Osteoblast (primary cell): ENCODE measurements around the gene MTFR1L. TPM values are rescaled to one million over a fixed set of nuclear protein-coding genes. Genes with fewer than 3 reads are reported as not detected.

ENCODE experiments used
- DNase-seq: peaks from one replicate; pipeline ENCODE4 v3.0.0; 2011; ENCODE audit warnings: low spot score, mixed read lengths; ENCODE audit not compliant: insufficient read length; ENCODE audit errors: missing footprints
- H2AFZ ChIP-seq: 2 replicates; pipeline ENCODE4 v1.6.0; 2011; ENCODE audit warnings: mild to moderate bottlenecking, low read length
- H3K27ac ChIP-seq: 2 replicates; pipeline ENCODE4 v1.5.1; 2011; ENCODE audit warnings: mild to moderate bottlenecking, low read depth, low read length, moderate library complexity
- H3K27me3 ChIP-seq: 2 replicates; pipeline ENCODE4 v1.6.0; 2012; ENCODE audit warnings: mild to moderate bottlenecking, control low read depth, inconsistent platforms, low read length, moderate library complexity; ENCODE audit not compliant: insufficient read depth
- H3K36me3 ChIP-seq: 2 replicates; pipeline ENCODE4 v1.5.1; 2011; ENCODE audit warnings: mild to moderate bottlenecking, low read length, control low read depth, moderate library complexity; ENCODE audit not compliant: insufficient read depth
- H3K4me1 ChIP-seq: 2 replicates; pipeline ENCODE4 v1.5.1; 2011; ENCODE audit warnings: mild to moderate bottlenecking, low read length, control low read depth, moderate library complexity; ENCODE audit not compliant: insufficient read depth
- H3K4me2 ChIP-seq: 2 replicates; pipeline ENCODE4 v1.6.0; 2011; ENCODE audit warnings: mild to moderate bottlenecking, low read length; ENCODE audit not compliant: insufficient read depth
- H3K4me3 ChIP-seq: fragments of 200-600 bp; sonication (generic); 3 replicates; pipeline ENCODE4 v1.5.1; 2012; ENCODE audit warnings: mild to moderate bottlenecking, low read length, inconsistent platforms; ENCODE audit not compliant: insufficient read depth
- H3K79me2 ChIP-seq: 2 replicates; pipeline ENCODE4 v1.6.0; 2012; ENCODE audit warnings: mild to moderate bottlenecking, low read length, control low read depth, inconsistent platforms; ENCODE audit not compliant: insufficient read depth
- H3K9me3 ChIP-seq: 2 replicates; pipeline ENCODE4 v1.5.1; 2011; ENCODE audit warnings: low read depth, low read length, control low read depth
- H4K20me1 ChIP-seq: 2 replicates; pipeline ENCODE4 v1.6.0; 2012; ENCODE audit warnings: mild to moderate bottlenecking, low read length, control low read depth; ENCODE audit not compliant: insufficient read depth
- CTCF ChIP-seq: IDR thresholded peaks from 2 replicates; pipeline ENCODE4 v1.5.1; 2011; ENCODE audit warnings: mild to moderate bottlenecking, low read depth, low read length, moderate library complexity; ENCODE audit errors: extremely low read depth
- total RNA-seq: library from RNA; depleted of rRNA; stranded (reverse); fragments of >200 nt; gene quantifications from 2 replicates; pipeline ENCODE4 v1.2.3, GENCODE V29; 2012

The MTFR1L gene
- total RNA-seq, 1 donor = 47.4 TPM

GRCh38 chr1:25813071-25813733 lies 6.6 kb upstream of the MTFR1L start:
- no peak for DNase-seq
- H3K4me1 ChIP-seq = peaks cover 2% of the 10 kb centered on the region
- no peak overlapping the region for H3K4me3 ChIP-seq
- TF ChIP-seq CTCF = no peak
- H3K4me2 ChIP-seq = no peak overlapping the region
- H3K79me2 ChIP-seq = no peaks in the 10 kb centered on the region
- H3K27me3 ChIP-seq = no peaks in the 10 kb centered on the region
- H3K9me3 ChIP-seq = no peaks in the 10 kb centered on the region
- no peak overlapping the region for H3K27ac ChIP-seq
- H3K36me3 ChIP-seq = peaks cover 70% of the 10 kb centered on the region
- no peak overlapping the region for H2AFZ ChIP-seq
- H4K20me1 ChIP-seq = peaks cover 10% of the 10 kb centered on the region

DNA sequence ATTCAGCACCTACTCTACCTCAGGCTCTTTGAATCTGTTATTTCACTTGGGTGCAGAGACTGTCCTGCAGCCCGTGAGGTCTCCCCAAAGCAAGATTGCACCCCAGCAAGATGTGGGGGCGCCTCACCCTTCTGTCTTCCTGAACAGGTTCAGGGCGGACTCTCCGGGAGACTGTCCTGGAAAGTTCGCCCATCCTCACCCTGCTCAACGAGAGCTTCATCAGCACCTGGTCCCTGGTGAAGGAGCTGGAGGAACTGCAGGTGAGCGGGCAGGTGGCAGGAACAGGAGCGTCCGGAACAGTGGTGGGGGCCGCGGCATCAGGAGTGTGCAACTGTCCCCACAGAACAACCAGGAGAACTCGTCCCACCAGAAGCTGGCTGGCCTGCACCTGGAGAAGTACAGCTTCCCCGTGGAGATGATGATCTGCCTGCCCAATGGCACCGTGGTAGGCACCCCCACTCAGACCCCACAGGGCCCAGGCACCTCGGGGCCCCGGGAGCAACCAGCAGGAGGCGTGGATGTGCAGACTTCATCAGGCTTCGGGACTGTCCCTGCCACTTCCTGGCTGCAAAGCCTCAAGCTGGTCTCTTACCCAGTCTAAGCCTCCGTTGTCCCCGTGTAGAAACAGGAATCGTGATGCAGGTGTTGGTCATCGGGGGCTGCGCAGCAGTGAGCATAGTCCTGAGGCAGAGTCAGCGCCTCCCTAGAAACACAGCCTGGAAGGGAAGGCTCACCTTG lies 5.9 kb upstream of the MTFR1L start:
- H3K27ac ChIP-seq = no peak overlapping the region
- H3K4me2 ChIP-seq = no peak overlapping the region
- peaks cover 10% of the 10 kb centered on the region for H4K20me1 ChIP-seq
- peaks cover 63% of the 10 kb centered on the region for H3K36me3 ChIP-seq
- H3K9me3 ChIP-seq = no peaks in the 10 kb centered on the region
- H2AFZ ChIP-seq = no peak overlapping the region
- H3K27me3 ChIP-seq = no peaks in the 10 kb centered on the region
- no peak for TF ChIP-seq CTCF
- H3K79me2 ChIP-seq = peaks cover 2% of the 10 kb centered on the region
- H3K4me3 ChIP-seq = no peak overlapping the region
- peak; percentile 73 for DNase-seq
- H3K4me1 ChIP-seq = peaks cover 9% of the 10 kb centered on the region

DNA sequence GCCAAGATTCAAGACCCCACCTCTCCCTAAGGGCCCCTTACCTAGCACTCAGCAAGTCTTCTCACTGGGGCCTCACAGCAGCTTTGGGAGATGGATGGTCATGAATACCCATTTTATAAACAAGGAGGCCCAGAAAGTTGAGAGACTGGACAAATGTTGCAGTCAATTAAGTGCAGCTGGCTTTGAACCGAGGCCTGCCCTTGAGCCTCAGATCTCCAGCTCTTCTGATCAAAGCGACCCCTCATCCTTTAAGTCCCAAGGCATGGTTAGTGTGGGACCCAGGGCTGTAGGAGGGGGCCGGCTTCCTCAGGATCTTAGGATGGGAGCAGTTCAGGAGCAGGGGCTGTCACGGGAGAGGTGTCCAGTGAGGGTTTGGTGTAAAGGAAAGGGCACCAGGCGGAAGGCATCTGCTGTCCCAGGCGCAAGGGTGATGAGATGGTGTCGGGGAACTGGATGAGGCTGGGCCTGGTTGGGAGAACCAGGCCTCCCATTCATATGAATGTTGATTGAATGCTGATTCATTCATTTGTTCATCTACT lies 5.1 kb upstream of the MTFR1L start:
- Histone ChIP-seq H3K27me3 (no peaks in the 10 kb centered on the region), H3K4me2 (no peak overlapping the region), H3K9me3 (no peaks in the 10 kb centered on the region), H4K20me1 (peaks cover 10% of the 10 kb centered on the region), H3K4me3 (no peak overlapping the region), H3K4me1 (peaks cover 16% of the 10 kb centered on the region), H3K36me3 (peaks cover 57% of the 10 kb centered on the region), H3K79me2 (peaks cover 2% of the 10 kb centered on the region), H3K27ac (no peak overlapping the region), H2AFZ (no peak overlapping the region)
- TF ChIP-seq CTCF = no peak
- DNase-seq = no peak
